Epidermal melanocyte (primary cell): ENCODE results near the gene GPR84.

Experiments used
- DNase-seq: peaks from one replicate; pipeline ENCODE4 v3.0.0; 2011; ENCODE audit warnings: low spot score; ENCODE audit not compliant: insufficient read length

GPR84 gene

GRCh38 chr12:54364413-54364812 lies at the start of gene GPR84:
TSS of gene GPR84 (minus strand) at chr12:54364486. CDS start at chr12:54363851, 635 bp downstream.
- no peak for DNase-seq

- no peak for DNase-seq
These were observed 49.3 kb upstream of the GPR84 start for GRCh38 chr12:54413284-54414190.

DNA sequence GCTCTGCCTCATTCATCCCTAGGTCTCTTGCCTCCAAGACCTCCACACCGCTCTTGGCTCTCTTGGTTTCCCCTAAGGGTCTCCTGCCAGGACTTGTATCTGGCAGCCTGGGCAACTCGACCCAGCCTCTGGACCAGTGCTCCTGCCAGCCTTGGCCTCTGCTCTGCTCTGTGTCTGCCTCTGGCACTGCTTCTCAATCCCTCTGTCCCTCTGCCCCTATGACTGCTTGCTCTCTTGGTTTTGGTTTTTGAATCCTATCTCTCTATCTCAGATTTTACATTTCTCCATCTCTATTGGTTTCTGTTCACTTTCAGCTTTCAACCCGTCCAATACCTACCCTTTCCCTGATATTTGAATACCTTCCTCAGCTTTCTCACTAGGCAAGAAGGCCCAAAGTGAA lies 48.5 kb upstream of the GPR84 start:
- no peak for DNase-seq

GRCh38 chr12:54412348-54412747 lies 48.1 kb upstream of the GPR84 start:
- no peak for DNase-seq

DNA sequence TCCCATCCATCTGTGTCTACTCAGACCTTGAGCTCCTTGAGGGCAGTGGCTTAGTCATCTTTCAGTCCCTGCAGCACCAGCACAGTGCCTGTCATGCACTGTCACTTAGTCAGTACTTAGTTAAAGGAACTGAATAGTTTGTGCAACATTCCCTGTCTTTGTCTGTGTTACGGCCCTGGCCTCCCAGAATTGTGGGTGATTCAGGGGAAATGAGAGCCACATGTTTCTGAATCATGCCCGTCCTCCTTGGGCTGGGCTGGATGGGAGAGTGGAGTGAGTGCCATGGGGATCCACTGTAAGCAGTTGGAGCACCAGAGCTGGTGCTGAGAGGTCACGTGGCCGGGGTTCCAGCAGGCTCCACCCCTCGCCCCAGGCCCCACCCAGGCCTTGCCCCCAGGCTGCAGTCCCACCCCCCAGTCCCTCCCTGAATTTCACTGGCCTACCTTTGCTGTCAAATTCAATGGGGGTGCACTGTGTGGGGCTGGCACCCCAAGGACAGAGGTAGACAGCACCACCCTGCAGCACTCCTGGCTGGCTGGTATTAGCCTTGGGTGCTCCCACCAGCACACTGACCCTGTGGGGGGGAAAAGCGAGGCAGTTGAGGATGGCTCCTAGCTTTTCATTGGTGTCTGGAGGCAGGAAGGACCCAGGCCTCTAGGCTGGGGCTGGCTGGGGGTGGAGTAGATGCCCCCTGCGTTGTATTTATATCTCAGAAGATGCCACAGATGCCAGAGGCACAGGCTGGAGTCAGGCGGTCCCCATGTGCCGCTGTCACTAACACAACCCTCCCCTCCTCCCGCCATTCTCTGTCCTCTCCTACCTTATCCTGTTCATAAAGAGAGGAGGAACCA lies 47.3 kb upstream of the GPR84 start:
- peak; percentile 67 for DNase-seq

- no peak for DNase-seq
These were observed 45.0 kb upstream of the GPR84 start for GRCh38 chr12:54409267-54409666.

DNA sequence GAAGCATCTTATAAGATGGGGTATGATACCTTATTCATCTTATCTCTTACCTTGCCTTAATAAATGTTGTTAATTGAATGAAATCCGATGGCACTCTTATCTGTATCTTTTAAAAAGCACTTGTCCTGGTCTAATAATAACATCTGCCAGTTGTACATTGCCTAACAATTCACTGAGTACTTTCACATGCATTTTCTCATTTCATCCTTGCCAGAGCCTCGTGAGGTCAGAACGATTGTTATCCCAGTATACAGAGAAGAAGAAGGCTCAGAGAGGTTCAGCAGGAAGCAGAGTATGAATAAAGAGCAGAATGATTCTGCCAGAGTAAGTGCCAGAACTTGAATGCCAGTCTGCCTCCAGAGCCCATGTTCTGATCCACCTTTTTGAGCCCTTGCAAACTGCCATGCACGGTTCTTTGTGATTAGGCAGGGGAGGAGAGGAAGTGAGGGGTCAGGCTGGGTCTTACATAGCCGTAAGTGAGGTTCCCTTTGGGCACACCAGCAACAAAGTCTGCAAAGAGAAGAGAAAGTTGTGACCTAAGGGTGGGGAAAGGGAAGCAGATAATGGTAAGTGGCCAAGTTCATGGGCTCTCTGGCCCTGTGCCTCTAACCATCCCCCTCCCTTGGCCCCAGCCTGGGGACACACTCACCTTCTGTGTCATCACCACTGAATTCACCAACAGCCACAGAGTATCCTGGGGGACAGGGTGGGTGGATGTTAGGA lies 43.1 kb upstream of the GPR84 start:
- no peak for DNase-seq

DNA sequence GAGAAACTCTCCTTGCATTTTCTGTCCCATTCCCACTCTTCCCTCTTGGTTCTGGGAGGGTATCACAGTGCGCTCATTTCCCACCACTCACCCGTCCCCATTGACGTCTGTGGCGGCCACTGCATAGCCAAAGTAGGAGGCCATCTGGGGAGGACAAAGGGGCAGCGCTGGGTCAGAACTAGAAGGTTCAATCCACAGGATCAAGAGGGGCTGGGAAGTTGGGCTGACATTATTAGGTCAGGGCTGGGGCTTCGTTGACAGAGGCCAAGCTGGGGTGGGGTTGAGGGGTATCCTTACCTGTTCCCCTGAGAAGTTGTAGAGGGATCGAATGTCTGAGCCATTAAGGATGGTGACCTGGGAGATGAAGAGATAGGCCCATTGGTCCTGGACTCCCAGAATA lies 41.3 kb upstream of the GPR84 start:
- no peak for DNase-seq

DNA sequence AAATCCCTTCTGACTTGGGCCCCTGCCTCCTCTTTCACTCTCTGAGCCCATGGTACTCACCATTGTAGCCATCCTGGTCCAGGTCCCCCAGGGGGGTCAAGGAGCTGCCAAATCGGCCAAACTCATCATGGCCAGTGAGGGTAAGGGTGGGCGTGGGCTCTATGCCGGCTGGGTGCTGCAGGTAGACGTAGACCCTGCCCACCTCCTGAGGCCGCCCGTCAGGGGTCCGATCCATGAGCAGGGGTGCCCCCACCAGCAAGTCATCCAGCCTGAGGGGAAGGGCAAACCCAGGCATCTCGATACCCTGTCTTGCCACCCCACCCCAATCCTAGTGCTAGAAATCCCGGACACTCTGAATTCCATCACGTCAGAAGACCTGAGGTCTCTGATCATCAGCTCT lies 40.8 kb upstream of the GPR84 start:
- no peak for DNase-seq

- no peak for DNase-seq
These were observed 40.0 kb upstream of the GPR84 start for GRCh38 chr12:54404061-54405004.

GRCh38 chr12:54401119-54401518 lies 36.8 kb upstream of the GPR84 start:
- no peak for DNase-seq

DNA sequence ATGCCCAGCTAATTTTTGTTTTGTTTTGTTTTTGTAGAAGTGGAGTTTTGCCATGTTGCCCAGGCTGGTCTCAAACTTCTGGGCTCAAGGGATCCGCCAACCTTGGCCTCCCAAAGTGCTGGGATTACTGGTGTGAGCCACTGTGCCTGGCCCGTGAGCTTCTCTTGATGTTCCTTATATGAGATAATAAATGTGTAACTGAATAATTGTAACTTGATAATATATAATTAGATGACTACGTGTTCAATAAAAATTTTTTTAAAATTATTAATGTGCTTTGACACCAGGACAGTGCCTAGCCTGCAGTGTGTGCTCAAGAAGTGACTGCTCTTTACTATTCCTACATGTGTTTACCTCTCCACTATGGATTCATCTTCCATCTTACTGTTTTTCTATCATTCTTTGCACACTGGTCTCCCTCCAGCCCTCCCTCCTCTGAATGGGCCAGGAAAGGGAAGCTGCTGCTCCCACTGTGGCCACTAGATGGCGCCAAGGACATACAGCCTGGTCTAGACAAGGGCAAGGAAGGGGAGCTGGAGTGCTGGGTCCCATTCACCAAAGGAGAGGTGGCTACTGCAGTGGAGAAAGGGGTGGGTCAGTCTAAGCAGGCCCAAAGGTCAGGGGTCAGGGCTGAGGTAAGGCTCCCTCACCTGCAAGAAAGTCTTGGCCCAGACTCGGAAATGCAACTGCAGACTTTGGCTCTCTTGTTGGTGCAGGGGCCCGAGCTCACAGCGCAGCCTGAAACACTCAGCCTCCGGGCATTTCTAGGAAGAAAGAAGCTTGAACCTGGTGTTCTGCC lies 34.9 kb upstream of the GPR84 start:
- peak; percentile 93 for DNase-seq

DNA sequence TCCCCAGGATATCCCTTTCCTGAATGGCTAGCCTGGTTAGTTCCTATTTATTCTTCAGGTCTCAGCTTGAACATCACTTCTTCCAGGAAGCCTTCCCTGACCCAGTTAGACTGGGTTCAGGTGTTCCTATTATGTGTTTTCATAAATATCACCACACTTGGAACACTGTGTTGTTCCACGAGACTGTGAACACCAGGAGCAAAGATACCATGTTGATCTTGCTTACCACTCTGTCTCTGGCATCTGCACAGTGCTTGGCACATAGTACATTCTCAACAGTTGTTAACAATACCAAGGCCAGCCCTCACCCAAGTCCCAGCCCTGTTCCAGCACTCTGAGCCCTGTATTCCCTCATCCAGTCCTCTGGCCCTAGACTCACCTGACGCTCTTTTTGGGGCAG lies 33.9 kb upstream of the GPR84 start:
- no peak for DNase-seq

GRCh38 chr12:54397157-54397556 lies 32.9 kb upstream of the GPR84 start:
- no peak for DNase-seq

- DNase-seq, result no peak
These were observed 31.3 kb upstream of the GPR84 start for GRCh38 chr12:54395545-54395944.

- no peak for DNase-seq
These were observed 30.7 kb upstream of the GPR84 start for GRCh38 chr12:54394986-54395385.

DNA sequence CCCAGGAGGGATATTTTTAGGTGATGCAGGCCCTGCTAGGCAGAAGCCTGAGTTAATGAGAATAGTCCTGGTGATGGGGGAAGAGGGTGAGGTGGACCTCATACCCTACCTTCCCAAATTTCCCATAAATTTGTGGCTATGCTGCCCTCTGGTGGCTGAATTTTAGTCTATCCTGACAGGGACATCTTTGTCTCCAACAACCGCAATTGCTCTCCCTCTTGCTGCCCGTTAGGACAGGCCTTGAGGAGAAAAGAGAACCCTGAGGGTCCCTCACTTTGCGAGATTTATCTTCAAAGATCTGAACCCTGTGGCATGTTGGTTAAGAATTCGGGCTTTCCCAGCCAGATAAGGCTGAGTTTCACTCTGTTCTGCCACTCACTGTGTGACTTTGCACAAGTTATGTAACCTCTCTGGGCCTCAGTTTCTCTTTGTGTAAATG lies 30.0 kb upstream of the GPR84 start:
- DNase-seq, result no peak

DNA sequence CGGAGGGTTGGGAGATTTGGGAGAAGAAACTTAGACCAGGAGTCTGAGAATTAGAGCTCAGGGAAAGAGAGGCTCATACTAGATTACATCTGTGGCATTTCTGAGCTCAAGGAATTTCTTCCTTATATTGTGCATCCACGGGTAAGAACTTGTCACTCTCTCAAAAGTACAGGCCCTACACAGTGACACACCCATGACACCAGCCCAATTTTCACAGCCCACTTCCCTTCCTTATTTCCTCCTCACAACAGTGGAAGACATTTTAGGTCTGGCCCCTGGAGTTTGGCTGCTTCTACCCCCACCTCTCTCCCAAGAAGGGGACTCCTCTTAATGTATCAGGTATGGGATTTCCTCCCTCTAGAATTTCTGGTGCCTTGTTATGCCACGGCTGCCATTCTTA lies 29.5 kb upstream of the GPR84 start:
- no peak for DNase-seq

GRCh38 chr12:54393207-54393609 lies 28.9 kb upstream of the GPR84 start:
- DNase-seq, result no peak
